GM19238 (cell line): ENCODE measurements around the gene EYA4.

Experiments used
- DNase-seq: peaks from one replicate; pipeline ENCODE4 v3.0.0; 2011; ENCODE audit warnings: low spot score; ENCODE audit not compliant: insufficient read length

Gene EYA4

DNA sequence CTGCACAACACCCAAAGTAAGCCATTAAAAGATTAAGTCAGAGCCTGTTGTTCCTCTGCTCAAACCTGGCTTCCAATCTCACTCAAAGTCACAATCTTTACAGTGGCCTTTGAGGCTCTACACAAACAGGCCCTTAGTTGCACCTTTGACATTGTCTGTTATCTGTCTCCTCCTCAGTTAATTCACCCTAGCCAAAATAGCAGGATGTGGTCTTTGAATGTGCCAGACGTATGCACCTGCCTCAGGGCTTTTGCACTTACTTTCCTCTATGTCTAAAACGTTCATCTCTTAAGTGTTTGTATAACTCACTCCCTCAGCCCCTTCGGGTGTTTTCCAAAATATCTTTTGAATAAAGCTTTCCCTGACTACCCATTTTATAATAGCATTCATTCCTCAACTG is 107.7 kb downstream of the EYA4 start:
- DNase-seq, result no peak

DNA sequence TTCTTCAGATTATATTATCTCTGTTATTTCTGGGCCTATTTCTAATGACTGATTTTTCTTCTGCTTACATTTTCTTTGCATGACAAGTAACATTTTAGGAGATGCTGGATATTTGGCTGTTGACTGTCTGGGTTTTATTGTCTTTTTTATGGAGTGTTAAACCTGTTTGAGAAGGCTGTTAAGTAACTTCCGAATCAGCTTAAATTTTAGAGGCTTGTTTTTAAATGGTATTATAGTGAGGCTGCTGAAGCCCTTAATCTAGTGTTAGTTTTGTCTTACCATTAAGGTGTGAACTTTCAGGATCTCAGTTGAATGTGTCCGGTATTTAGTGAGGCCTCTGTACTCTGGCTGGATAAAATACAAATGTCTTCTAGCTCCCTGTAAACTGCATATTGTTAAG is 109.8 kb downstream of the EYA4 start:
- DNase-seq, result no peak

DNA sequence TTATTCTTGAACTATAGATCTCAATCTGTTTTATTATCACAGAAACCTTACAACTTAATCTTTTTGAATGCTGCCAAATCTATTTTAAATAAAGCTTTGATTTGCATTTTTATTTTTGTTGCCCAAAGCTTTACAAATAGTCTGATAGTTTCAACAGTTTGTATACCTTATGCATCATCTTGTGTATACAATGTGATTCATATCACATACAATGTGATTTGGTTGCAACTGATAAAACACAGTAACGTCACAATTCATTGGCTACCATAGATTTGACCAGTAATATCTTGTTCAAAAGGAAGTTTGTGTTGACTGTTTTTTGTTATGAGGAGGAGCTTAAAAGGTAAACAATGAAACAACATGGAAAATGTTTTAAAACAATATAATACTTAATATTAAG is 110.9 kb downstream of the EYA4 start:
- no peak for DNase-seq

- DNase-seq, result no peak
Measured at GRCh38 chr6:133353061-133353460, 111.9 kb downstream of the EYA4 start.

DNA sequence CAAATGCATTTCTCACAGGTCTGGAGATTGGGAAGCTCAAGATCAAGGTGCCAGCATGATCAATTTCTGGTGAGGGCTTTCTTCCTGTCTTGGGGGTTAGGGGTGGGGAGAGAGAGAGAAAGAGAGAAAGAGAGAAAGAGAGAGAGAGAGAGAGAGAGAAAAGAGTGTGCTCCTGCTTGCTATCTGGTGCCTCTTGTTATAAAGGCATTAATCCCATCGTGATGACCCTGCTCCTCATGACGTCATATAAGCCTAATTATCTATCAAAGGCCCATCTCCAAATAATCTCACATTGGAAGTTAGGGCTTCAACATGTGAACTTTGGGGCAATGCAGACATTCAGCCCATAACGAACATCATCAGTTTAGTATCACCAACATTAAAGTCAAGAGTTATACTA is 114.8 kb downstream of the EYA4 start:
- DNase-seq, result no peak

DNA sequence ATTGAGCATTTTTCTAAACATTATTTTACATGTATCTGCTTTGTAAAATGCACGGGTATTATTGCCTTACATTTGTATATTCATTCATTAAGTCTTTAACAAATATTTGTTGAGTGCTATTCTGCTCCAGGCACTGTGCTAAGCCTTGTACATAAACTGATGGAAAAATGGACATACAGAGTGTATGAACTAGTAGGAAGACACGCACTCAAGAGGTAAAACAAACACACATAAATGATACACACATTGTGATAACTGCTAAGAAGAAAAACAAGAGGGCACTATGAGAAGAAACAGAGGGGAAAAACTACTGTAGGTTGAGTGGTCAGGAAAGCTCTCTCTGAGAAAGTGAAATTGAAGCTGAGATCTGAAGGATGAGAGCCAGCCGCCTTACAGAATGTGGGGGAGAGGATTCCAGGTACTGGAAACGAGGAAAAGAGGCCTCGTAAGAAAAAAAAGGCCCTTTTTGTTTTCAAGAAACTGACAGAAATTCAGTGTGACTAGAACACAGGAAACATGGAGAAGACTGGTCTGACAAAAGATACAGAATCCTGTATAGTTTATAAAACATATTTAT is 117.5 kb downstream of the EYA4 start:
- DNase-seq, result no peak

DNA sequence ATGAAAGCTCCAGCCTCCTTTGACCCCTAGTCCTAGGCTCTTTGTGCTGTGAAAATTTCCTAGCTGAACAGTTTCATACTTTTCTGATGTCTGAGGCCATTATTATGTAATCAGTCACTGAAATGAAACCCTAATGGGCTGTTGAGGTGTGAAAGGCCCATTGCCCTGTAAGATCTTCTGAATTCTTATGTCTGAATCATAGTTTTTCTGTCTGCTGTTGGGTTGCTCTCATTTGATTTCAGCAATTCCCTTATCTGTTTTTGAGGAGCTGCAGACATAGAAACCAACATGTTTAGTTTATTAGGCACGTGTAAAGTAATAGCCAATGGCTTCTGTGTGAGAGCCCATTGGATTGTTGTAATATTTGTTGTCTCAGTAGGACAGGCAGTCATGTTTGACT is 118.1 kb downstream of the EYA4 start:
- no peak for DNase-seq

GRCh38 chr6:133359760-133360159 is 118.6 kb downstream of the EYA4 start:
- no peak for DNase-seq

GRCh38 chr6:133360194-133360593 is 119.0 kb downstream of the EYA4 start:
- DNase-seq, result no peak

DNA sequence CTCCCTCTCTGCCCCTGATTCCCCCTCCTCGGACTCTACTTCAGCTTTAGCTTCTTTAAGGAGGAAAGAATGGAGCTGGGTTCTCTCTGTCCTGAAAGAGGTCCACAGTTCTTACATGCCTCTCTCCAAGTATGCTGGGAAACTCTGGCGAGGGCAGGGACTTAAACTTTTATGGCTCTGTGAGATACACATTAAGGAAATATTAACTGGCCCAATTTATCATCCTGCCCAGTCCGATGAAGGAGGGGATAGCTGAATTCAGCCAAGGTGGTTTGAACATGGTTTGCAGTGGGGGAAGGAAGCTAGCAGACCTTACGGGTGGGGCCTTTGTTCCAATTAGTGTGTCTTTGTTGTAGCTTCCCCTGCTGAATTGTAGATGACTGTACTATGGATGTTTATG is 121.7 kb downstream of the EYA4 start:
- no peak for DNase-seq

DNA sequence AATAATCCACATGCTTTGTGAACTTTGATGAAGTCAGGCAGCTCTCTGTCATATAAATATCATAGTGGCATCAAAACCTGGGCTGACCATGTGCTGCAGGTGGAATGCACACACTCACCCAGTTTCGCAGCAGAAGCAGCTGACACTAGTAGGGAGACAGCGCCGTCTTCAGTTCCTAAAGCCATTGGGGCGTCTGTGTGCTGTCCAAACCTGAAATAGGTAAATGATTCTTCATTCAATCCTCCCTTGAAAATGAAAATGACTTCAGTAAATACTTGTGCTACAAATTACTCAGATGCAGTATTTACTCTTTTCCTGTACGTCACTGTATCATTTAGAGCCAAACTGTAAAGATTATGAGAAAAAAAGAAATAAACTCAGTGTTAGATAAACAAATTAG is 127.5 kb downstream of the EYA4 start:
- DNase-seq, result no peak

DNA sequence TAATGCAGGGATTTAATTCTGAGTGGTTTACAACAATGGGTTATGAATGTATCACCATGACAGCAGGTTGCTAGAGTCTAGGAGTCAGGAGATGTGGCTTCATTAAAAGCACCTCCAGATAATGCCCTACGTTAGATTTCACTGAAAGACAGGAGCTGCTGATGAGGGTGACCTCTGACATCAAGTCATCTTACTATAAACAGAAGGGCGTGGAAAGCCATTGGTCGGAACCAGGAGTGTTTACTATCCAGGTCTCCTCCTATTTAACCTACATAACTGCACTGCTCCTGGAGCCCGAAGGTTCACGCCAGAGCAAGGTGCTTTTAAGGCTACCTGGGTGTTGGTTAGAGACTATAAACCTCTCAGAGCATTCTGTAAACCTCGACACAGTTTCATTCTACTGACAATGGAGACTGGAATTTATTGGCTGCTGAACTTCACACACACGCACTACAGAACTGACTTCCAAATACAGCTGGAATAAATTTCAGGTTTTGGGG is 128.7 kb downstream of the EYA4 start:
- no peak for DNase-seq

DNA sequence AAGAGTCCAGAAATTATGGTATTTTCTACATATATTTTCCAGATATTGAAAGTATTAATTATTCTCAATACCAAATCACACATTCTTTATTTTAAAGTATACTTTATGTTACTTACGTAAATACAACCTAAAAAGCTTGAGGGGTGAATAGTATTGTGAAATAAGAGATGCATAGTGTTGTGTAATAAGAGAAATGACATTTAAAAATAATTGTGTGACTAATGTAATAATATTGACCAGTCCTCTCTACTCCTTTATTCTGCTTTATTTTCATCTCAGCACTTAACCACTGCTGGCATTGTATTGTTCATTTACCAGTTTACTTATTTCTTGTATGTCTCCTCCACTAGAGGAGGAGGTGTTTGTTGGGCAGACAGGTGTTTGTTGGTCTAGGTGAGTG is 135.6 kb downstream of the EYA4 start:
- no peak for DNase-seq

DNA sequence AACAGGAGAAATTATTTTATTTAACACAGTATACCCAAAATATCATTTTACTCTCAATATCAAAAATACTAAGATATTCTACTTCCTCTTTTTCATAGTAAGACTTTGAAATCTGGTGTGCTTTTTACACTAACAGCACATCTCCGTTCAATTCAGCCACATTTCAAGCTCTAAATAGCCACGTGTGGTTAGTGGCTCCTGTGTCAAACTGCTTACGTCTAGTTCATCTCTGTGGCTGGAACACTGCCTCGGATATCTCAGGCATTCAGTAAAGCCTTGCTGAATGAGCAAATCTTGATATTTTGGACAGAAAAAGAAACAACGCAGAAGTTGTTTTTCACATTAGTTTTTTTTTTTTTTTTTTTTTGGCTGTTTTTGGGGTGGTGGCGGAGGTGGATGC is 136.1 kb downstream of the EYA4 start:
- no peak for DNase-seq

DNA sequence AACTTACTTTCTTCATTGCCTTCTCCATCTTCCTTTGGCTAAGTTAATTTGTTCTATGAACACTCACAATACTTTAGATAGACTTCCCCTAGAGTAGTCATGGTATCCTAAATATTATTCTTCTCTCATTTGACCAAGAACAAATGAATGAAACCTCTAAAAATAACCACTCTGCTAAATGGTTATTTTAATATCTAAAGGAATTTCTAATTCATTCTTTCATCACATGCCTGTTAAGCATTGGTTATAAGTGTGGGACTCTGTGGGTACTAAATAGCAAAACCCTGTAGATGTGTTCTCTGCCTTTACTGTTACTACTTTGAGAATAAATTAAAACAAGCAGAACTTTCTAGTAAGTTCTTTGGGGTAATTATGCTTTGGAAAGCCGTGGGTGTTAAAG is 138.9 kb downstream of the EYA4 start:
- DNase-seq, result no peak

DNA sequence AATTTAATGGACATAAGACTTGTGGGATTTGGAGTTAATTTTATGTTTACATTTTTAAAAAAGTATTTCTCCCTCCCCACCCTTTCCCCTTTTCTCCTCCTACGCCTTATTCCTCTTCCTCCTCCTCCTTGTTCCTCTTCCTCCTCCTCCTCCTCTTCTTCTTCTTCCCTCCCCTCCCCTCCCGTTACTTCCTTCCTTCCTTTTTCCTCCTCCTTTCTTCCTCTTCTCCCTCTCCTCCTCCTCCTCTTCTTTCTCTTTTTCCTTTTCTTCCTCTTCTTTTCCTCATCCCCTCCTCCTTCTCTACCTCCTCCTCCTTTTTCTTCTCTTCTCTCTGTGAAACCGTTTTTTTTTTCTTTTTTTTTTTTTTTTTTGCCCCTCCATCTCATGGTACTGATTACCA is 139.6 kb downstream of the EYA4 start:
- DNase-seq, result no peak

- no peak for DNase-seq
Measured at GRCh38 chr6:133388731-133389130, 147.6 kb downstream of the EYA4 start.

- no peak for DNase-seq
Measured at GRCh38 chr6:133390168-133390567, 149.0 kb downstream of the EYA4 start.

- no peak for DNase-seq
Measured at GRCh38 chr6:133392015-133392414, 150.9 kb downstream of the EYA4 start.

DNA sequence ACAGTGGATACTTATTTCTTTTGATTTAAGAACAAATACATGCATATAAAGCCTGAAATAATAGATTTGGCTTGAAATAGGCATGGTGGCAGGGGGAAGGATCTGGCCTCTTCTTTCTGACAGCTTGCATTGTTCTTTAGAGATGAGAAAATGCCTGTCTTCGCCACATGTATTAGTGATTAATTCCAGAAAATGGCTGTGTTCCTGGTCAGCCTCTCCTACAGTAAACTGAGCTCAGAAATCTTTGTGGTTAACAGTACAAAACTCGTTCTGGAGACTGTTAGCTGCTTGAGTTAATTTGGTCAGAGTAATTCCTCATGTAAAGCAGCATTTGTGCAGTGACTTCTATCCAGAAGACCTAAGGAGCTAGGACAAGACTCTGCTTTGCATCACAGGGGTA is 151.5 kb downstream of the EYA4 start:
- no peak for DNase-seq

DNA sequence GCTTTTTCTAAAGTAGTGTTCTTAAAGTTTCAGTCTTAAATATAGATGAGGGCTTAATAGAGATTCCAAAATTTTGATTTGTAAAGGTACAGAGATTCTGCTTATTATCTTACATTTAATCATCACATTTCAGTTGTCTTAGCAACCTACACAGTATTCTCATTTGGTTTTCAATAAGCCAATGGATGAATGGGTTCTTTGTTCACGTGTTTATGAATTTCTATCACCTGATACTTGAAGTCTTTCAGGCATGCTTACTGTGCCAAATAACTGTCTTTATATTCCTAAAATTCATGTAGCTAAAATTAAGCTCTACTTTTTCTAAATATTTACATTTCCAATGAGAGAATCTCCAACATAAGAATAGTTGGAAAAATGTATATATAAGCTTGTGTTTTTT is 152.7 kb downstream of the EYA4 start:
- DNase-seq, result no peak

DNA sequence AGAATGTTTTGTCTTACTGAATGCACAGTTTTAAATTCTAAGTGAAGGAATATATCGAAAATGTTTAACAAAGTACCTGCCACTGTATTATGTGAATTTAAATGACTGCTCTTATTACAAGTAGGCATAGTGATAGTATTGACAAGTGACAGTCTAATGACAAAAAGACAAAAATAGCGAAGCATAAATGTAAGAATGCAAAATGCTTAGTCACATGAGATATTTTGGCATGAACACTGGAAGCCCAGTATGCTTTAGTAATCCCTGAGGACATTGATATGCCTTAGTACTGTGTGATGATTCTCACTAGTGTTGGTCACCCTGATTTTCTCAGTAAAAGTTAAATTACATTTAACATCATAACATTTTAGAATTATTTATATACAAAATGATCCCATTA is 153.5 kb downstream of the EYA4 start:
- DNase-seq, result no peak

DNA sequence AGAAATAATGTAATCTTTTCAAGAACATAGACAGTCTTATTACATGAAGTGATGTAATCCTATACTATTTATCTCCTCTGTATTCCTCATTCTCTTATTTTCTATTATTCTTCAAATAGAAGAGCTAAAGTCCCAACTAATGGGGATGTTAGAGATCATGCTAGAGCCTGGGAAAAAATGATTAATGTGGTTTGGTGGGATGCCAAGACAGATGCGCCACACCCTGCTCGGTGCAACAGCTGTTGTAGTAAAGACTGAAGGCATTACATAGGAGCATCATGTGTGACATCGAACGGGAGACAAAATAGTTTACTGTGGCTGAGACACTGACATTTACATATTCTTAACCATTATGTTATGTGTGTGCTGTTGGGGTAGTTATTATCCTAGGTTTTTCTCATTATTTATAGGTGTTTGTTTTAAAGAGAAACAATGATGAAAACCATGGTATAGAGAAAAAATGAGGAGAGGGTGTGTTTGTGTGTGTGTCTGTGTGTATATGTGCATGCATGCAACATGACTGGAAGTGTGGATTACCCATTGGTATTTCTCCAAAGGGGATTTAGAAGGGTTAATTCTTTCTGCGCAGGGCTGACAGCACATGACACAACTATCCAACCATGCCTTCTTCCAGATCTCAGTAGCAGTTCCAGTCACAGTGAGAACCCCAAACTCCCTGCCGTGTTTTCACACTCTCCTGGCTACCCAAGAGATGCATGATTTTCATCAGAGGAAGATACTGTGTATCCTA is 155.3 kb downstream of the EYA4 start:
- no peak for DNase-seq
